Renal cortex interstitium (tissue), 11 donors: Measurements from ENCODE around the gene G2E3. TPM values are rescaled to one million over a fixed set of nuclear protein-coding genes. Genes with fewer than 3 reads are reported as not detected.
A peak's percentile ranks its signal among the peaks of the same experiment; 100 is the strongest.
"Not testable (repeated sequence)": the region's sequence is repeated elsewhere in the genome, so short reads cannot be mapped to it uniquely, and the experiment has no call there.

Experiments used
- DNase-seq, 11 donors: peaks; one replicate each; pipeline ENCODE4 v3.0.0-alpha.2; 2013; ENCODE audit warnings: low read depth in 9 of 11, low spot score in 4 of 11; ENCODE audit errors: extremely low read depth in 1 of 11
- polyA plus RNA-seq, 3 donors: library from polyadenylated mRNA; unstranded; fragments of 120-200 nt; gene quantifications; one replicate each; pipeline ENCODE4 v1.2.1, GENCODE V29; 2013; ENCODE audit not compliant: insufficient read length in 3 of 3

Gene G2E3
- polyA plus RNA-seq, 3 donors, result 27.1 to 34.6 (median 29.3) TPM

DNA sequence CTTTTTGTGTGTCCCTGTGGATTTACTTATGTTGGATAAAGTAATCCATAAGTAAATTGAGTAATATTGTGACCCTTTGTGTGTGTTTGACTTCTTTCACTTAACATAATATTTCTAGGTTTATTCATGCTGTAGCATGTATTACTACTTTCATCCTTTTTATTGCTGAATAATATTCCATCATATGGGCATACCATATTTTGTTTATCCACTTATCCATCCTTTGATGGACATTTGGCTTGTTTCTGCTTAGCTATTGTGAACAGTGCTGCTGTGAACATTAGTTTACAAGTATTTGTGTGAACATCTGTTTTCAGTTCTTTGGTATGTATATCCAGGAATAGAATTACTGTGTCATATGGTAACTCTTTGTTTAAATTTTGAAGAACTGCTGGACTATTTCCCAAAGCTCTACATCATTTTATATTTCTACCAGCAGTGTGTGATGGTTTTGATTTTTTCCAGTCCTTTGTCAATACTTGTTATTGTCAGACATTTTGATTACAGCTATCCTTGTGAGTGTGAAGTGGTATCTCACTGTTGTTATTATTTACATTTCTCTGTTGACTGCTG lies 25.2 kb downstream of the G2E3 start:
- DNase-seq, result no peak

DNA sequence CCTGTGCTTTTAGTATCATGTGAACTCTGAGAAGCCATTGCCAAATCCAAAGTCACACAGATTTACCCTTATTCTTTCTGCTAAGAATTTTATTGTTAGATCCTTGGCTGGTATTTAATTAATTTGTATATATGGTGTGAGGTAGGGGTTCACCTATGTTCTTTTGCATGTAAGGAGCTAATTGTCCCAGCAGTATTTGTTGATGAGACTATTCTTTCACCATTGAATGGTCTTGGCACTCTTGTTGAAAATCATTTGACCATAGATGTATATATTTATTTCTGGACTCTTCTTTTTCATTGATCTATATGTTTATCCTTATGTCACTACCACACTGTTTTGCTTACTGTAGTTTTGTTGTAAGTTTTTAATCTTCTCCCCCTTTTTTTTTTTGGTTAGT lies 26.2 kb downstream of the G2E3 start:
- no peak for DNase-seq

DNA sequence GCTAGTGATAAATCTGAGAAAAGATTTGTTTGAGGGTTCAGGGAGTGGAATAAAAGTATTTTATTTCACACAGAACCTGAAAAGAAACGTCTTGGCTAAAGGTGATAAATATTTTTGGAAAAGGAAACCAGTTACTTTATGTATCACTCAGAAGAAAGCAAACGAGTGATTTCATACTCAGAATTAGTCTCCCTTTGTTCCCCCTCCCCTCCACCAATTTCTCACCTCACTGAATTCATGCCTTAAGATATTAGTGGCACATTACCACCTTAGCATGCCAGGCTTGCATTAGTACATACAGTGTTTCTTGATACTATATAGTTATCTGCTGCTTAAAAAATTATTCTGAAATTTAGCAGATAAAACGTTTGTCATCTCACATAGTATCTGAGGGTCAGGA lies 28.2 kb downstream of the G2E3 start:
- DNase-seq, result no peak

DNA sequence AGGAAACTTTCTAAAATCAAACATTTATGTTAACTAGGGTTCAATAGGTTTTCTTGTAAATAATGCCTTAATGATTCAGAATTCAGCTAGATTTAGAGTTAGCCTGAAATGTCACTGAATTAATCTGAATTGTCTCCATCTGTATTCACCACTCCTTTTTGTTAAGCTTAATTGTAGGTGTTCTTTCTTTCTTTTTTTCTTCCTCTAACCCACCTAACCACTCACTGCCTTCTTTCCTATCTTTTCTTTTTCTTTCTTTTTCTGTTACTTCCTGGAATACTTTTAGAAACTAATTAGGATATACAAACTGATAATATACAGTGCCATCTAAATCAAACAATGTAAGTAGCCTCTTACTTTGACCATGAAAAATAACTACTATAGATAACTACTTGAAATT lies 29.9 kb downstream of the G2E3 start:
- DNase-seq, result no peak

DNA sequence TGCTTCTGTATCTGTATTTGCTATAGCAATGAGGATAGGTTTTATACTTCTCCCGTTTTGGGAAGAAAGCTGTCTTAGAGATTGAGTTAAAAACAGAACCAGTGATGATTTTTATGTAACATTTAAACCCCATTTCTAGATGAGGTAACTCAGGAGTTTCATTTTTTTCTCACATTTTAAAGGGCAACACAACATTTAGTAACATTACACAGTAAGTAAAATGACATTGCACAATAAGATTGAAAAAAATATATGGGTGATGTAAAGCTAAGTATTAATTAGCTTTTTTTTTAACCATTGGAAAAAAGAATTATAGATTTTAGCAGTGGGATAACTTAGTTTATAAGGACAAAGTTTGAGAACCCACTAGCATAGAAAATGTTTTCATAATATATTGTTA lies 38.0 kb downstream of the G2E3 start:
- no peak for DNase-seq

DNA sequence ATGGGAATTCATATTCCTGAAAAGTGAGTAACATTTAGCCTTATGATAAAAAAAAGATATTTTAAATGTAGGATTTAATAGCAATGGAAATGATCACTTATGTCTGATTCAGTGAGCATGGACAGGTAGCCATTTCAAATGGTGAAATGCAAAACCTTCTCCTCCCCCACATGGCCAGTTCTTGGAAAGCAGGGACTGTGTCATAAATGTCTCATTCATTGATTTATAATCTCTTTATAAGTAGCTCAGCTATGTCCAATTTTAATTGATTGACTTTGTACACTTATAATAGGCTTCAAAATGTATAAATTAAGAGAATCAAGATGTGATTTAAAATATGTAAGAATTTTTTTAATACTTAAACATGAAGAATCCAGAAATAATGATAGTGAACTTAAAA lies 38.5 kb downstream of the G2E3 start:
- DNase-seq, result peak in 1 of 11 donors; percentile 6

DNA sequence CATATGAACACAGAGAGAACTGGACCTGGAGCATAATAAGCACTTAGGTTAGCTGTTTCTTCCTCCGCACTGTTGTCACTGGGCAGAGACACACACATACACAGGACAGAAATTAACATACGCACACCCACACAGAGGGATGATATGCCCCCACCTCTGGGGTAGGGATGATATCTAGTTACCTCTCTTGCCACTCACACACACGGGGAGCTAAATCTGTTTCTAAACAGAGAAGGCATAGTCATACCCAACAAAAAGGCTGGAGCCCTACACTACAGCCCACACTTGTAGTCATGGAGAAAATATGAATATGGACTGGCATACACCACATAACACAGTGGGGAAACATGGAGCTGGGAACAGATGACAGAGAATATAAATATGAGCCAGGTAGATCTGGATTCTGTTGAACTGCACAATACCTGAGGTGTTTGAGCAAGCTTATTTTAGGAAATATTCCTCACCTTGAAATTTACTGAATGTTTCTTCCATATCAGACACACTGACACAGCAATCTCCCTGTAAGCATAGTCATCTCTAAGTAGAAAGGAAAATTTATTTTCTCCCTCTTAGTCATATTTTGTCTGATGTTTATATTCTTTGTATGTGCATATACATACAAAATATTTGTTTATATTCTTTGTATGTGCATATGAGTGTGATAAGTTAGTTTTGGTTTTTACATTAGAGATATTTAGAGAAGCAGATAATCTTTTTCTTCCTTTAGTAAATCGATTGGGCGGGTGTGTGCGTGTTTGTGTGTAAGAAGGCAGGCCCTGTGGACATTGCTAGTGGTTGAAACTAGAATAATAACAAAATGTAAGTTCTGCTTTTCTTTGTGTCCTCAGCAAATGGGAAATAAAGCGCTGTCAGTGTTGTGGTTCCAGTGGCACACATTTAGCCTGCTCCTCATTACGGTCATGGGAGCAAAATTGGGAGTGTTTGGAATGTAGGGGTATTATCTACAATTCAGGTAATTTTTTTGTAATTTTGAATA lies 42.3 kb downstream of the G2E3 start:
- DNase-seq, result no peak

DNA sequence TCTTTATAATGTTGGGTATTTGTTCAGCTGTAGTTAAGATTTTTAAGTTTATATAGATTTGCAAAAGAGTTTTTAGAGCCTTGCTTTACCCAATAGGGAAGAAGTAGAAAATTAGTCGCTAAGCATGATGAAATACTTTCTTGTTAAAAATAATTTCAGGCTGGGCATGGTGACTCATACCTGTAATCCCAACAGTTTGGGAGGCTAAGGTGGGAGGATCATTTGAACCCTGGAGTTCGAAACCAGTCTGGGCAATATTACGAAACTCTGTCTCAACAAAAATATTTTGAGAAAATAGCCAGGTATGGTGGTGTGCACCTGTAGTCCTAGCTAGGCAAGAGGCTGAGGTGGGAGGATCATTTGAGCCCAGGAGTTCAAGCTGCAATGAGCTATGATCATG lies 44.4 kb downstream of the G2E3 start:
- DNase-seq, result no peak

DNA sequence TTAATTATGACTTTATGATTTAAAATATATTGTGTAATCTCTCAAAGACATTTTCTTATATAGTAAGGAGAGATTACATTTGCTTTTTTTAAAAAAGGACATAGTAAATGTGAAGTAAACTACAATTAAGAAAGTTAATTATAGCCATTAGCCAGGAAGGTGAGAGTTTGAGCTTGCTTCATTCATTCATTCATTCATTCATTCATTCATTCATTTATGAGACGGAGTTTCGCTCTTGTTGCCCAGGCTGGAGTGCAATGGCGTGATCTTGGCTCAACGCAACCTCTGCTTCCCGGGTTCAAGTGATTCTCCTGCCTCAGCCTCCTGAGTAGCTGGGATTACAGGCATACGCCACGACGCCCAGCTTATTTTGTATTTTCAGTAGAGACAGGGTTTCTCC lies 45.7 kb downstream of the G2E3 start:
- DNase-seq, result not testable (repeated sequence)

DNA sequence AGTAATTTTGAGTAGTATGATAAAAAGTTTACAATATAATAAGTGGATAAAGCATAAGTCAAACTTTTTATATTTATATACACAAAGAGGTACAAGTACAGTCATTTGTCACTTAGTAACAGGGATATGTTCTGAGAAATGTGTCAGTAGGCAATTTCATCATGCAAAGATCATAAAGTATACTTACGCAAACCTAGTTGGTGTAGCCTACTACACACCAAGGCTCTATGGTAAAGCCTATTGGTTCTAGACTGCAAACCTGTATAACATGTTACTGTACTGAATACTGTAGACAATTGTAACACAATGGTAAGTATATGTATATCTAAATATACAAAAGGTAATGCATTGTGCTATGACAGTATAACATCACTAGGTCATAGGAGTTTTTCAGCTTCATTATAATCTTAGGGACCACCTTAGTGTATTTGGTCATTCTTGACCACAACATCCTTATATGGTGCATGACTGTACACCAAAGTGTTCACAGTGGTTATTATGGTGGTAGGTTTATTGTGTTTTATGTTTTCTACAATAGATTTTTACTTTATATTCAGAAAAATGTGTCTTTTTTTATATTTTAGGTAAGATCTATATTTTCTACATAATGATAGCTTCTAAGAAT lies 48.3 kb downstream of the G2E3 start:
- DNase-seq, result no peak

DNA sequence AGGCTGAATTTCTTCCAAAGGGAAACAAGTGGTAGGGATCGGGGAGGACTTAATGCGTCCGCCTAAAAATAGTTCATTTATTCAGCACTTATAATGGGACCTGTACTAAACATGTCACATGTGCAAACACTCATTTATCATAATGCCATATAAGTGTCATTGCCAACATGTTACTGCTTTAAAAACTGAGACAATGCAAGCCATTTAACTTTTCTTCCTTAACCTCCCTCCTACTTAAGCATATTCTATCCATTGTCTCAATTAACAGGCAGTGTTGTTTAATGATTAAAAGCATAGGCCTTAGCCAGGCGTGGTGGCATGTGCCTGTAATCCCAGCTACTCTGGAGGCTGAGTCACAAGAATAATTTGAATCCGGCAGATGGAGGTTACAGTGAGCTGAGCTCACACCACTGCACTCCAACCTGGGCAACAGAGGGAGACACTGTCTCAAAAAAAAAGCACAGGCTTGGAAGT lies 49.6 kb downstream of the G2E3 start:
- no peak for DNase-seq

DNA sequence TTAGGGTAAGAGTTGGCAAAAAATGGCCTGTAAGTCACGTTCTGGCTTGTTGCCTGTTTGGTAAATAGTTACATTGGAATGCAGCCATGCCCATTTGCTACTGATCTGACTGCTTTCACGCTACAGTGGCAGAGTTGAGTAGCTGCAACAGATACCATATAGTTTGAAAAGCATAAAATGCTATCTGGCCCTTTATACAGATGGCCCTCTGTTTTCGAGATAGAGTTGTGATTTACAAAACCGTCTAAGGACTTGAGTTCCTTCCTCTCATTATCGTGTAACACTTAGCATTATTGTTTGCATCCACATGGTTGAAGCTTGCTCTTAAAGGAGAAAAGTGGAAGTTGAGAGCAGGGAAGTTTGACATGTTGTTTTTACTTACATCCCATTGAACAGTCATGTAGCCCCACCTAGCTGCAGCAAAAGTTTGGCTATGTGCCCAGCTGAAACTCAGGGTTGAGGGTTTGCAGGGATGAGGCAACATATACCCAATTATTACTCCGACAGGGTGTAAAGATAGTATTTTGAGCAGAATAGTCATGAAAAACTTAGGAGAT lies 51.9 kb downstream of the G2E3 start:
- DNase-seq, result no peak

DNA sequence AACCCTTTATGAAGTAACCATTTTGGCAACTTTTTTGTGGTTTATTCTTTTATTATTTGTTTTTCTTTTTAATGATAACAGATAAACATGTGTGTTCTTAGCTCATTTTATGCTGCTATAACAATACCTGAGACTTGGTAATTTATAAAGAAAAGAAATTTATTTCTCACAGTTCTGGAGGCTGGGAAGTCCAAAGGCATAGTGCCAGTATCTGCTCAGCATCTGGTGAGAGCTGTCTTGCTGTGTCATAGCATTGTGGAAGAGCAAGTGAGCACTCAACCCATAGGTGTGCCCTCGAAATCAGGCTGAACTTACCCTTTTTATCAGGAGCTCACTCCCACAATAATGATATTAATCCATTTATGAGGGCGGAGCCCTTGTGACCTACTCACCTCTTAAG lies 55.2 kb downstream of the G2E3 start:
- no peak for DNase-seq

DNA sequence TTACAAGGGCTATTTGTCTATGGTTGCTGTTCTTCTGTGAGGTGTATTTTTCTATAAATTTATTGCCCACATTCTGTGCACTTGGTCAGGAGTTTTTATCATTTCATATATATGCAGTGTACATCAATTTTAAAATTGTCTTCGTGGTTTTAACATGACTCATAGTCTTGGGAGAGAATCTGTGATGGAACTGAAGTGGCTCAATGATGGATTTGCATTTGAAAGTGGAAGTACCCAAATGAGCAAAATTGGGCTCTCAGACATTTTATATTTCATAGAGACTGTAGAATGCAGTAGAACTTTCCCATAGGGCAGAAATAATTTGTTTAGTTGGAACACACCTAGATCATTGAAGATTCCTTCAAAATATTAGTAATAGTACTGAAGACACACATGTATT lies 61.2 kb downstream of the G2E3 start:
- no peak for DNase-seq

DNA sequence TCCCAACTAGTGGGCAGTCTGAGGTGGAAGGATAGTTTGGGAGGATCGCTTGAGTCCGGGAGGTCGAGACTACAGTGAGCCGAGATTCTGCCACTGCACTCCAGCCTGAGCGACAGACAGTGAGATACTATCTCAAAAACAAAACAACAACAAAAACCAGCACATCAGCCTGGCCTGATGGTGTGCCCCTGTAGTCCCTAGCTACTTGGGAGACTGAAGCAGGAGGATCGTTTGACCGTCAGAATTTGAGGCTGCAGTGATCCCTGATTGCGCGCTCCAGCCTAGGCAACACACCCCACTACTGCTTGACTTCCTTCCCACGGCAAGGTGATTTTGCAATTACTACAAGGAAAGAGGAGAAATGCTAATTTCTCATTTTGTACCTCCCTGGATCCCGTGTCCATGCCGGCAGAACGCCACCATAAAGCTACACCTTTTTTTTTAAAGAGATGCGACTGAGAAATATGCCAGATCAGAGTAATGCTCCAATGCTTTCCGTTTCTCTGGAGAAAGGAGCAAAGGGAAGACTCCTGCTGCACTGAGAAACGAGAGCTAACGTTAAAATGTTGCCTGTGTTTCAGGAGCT lies 62.5 kb downstream of the G2E3 start:
- DNase-seq, result peak in 3 of 11 donors; percentile 12 to 27 (median 24)

DNA sequence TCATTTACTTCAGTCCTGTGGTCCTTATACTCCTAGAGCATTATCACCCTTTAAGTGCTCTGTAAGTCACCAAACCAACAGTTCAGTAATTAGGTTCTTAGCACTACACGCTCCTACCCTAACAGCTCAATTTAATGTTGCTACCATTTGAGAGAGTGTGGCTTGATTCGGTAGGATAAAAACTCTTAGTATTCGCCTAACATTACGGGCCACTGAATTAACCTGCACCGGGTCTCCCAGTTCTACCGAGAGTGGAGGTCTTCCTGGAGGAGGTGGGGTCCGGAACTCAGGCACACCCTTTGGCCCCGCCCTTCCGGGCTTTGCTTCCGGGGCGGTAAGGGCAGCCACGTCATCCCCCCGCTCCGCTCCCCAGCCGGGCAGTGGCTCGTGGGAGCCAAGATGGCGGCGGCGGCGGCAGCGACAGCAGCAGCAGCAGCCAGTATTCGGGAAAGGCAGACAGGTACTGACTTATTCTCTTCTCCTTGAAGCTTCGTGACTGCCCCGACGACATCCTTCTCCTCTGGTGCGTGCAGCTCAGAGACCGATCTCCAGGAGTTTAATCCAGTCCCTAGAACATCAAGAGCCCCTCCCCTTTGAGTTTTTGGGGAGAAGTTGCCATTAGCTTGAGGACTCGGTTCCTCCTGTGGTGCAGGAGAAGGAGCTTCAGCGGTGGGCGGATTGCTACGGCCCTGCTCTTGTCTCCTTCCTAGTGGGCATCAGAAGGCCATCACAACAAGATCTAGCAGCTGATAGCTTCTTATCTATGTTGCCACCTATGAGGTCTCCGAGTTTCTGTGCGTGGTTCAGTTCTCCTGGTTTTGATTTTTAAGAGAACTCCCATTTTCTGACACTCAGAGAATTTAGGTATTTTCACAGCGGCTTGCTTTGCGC lies 63.2 kb downstream of the G2E3 start, which contains the start of gene SCFD1:
Gene SCFD1, plus strand, starts transcription at position 380 of the 891 bp plus-strand sequence. Its CDS starts 20 bp downstream, at position 400.
- peak; percentile 79 to 93 (median 90) for DNase-seq

DNA sequence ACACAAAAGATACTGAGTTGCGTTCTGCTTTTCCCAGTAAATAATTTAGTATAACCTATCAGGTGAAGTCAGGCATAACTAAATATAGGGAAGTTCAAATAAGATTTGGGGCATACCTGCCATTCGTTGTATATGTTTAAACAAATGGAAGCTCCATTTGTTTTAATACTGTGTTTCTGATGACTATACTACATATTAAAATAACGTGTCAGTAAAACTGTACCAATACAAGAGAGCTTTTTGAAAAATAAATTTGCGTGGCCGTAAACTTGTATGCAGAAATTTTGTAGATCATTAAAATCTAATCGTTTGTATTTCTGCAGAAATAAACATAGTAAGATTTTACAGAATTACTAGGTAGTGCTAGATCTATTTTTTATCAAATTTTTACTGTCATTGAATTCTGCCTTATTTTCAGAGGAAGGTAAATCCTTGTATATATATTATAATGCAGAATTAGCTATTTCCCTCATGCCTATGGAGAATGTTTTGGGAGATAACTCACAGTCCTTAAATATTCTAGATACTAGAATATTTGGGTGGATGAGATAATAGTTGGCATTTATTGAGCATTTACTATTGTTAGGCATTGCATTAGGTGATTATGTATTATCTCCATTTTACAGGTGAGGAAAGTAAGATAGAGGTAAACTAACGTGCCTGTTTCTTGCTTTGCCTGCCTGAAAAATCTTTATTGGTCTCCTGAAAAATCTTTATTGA lies 64.6 kb downstream of the G2E3 start:
- DNase-seq, result no peak

DNA sequence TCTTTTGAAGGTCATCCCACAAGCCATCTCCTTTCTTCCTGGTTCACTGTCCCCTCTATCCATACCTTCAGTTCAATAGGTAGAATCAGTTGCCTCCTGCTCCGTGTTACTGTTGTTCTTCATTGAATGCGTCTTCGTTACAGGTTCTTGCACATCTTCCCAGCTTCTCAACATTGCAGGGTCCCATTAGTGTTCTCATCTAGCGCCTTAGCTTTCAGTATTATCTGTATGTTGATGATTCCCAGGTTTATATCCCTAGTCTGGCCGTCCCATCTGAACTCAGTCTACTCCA lies 65.1 kb downstream of the G2E3 start:
- no peak for DNase-seq
